Esophagus muscularis mucosa (tissue), 4 donors: ENCODE measurements around the gene SH2D5. TPM values are rescaled to one million over a fixed set of nuclear protein-coding genes. Genes with fewer than 3 reads are reported as not detected.
A peak's percentile ranks its signal among the peaks of the same experiment; 100 is the strongest.

ENCODE experiments used
- DNase-seq: peaks from one replicate; pipeline ENCODE4 v3.0.0-alpha.2; 2017; ENCODE audit errors: extremely low spot score
- H3K27ac ChIP-seq, 4 donors: fragments of 200-600 bp; sonication (generic); replicated peaks in 1 of 4; 1 replicate in 3 of 4; 2 replicates in 1 of 4; pipeline ENCODE4 v1.5.1; 2016 to 2019; ENCODE audit warnings: mild to moderate bottlenecking in 1 of 4
- H3K27me3 ChIP-seq, 4 donors: fragments of 200-600 bp; sonication (generic); one replicate each; pipeline versions ENCODE4 v1.5.1 to v1.6.0; 2016 to 2019
- H3K36me3 ChIP-seq, 4 donors: fragments of 200-600 bp; sonication (generic); one replicate each; pipeline ENCODE4 v1.5.1; 2016 to 2019
- H3K4me1 ChIP-seq, 4 donors: fragments of 200-600 bp; sonication (generic); one replicate each; pipeline ENCODE4 v1.5.1; 2016 to 2019
- H3K4me3 ChIP-seq, 4 donors: fragments of 200-600 bp; sonication (generic); 1 replicate in 2 of 4; 2 replicates in 2 of 4; pipeline ENCODE4 v1.5.1; 2016 to 2019; ENCODE audit warnings: mild to moderate bottlenecking in 4 of 4, moderate library complexity in 1 of 4
- H3K9me3 ChIP-seq, 4 donors: fragments of 200-600 bp; sonication (generic); 1 replicate in 3 of 4; 2 replicates in 1 of 4; pipeline ENCODE4 v1.5.1; 2016 to 2019
- EP300 ChIP-seq: sonication (generic); formaldehyde crosslinking; IDR thresholded peaks from one replicate; pipeline ENCODE4 v1.6.1; 2017; ENCODE audit warnings: antibody characterized with exemption
- POLR2A ChIP-seq: fragments of 450-650 bp; IDR thresholded peaks from one replicate; pipeline ENCODE4 v1.6.1; 2017; ENCODE audit warnings: antibody characterized with exemption, moderate library complexity, mild to moderate bottlenecking, low read depth
- POLR2AphosphoS5 ChIP-seq, 2 donors: sonication (generic); formaldehyde crosslinking; IDR thresholded peaks; one replicate each; pipeline ENCODE4 v1.6.1; 2017; ENCODE audit warnings: antibody characterized with exemption in 2 of 2
- whole genome bisulfite sequencing: methylation state at CpG from one replicate; pipeline ENCODE4 v1.1.5; 2018; 5-methylcytosine and 5-hydroxymethylcytosine counted together
- intact Hi-C: fragments of 100-400 bp; cut with DNase I; formaldehyde crosslinking; loops from one replicate; pipeline ENCODE4 v1.15.1; 2023
- total RNA-seq, 4 donors: library from RNA; depleted of rRNA; stranded (reverse); fragments of >200 nt; gene quantifications; one replicate each; pipeline versions ENCODE4 v1.1.0 to v1.2.1, GENCODE V29; 2016
- TF ChIP-seq, protein P1 (sequence below), 3 experiments: fragments of 200-600 bp in 2 of 3; fragments of 450-650 bp in 1 of 3; sonication (generic) in 2 of 3; IDR thresholded peaks; one replicate each; pipeline ENCODE4 v1.5.1; 2017 to 2019; ENCODE audit warnings: antibody characterized with exemption in 3 of 3, mild to moderate bottlenecking in 2 of 3, moderate library complexity in 1 of 3

The SH2D5 gene
- total RNA-seq, 4 donors from 2014 or later, result 0.42 to 7.2 (median 1.7) TPM

DNA sequence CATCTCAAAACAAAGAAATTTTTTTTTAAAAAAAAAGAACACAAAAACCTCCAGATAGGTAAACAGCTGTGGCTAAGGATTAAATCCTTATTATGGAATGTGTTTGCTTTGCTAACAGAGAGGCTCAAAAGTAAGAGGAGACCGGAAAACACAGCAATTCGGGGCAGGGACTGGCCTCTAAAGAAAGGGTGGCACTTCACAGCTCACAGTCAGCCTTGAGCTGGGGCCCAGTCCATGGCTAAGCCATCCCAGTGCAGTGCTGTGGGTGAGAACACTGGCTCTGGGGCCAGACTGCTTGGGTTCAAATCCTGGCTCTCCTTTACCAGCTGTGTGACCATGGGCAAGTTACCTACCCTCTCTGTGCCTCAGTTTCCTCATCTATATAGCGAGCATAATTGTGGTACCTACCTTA lies 42.9 kb downstream of the SH2D5 start:
- Histone ChIP-seq H3K27me3 (no peaks in the 10 kb centered on the region), H3K9me3 (peaks cover 0 to 5% (median 0%) of the 10 kb centered on the region in 4 donors), H3K4me1 (peaks cover 0 to 15% (median 6%) of the 10 kb centered on the region in 4 donors), H3K27ac (no peak overlapping the region), H3K4me3 (no peak overlapping the region), H3K36me3 (no peaks in the 10 kb centered on the region)
- TF ChIP-seq, protein P1, sequence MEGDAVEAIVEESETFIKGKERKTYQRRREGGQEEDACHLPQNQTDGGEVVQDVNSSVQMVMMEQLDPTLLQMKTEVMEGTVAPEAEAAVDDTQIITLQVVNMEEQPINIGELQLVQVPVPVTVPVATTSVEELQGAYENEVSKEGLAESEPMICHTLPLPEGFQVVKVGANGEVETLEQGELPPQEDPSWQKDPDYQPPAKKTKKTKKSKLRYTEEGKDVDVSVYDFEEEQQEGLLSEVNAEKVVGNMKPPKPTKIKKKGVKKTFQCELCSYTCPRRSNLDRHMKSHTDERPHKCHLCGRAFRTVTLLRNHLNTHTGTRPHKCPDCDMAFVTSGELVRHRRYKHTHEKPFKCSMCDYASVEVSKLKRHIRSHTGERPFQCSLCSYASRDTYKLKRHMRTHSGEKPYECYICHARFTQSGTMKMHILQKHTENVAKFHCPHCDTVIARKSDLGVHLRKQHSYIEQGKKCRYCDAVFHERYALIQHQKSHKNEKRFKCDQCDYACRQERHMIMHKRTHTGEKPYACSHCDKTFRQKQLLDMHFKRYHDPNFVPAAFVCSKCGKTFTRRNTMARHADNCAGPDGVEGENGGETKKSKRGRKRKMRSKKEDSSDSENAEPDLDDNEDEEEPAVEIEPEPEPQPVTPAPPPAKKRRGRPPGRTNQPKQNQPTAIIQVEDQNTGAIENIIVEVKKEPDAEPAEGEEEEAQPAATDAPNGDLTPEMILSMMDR (IDR thresholded peaks at IDR 0.05), result no peak
- TF ChIP-seq POLR2A (no peak), POLR2AphosphoS5 (IDR thresholded peaks at IDR 0.05) (no peak), EP300 (no peak)
- WGBS, result 88% methylated on average over 3 of the region's 3 CpGs
- no peak for DNase-seq
- intact Hi-C loops, result loop anchor here (10.0 kb wide), 1 partner anchor 295 kb away; no protein-coding TSS in a partner anchor

DNA sequence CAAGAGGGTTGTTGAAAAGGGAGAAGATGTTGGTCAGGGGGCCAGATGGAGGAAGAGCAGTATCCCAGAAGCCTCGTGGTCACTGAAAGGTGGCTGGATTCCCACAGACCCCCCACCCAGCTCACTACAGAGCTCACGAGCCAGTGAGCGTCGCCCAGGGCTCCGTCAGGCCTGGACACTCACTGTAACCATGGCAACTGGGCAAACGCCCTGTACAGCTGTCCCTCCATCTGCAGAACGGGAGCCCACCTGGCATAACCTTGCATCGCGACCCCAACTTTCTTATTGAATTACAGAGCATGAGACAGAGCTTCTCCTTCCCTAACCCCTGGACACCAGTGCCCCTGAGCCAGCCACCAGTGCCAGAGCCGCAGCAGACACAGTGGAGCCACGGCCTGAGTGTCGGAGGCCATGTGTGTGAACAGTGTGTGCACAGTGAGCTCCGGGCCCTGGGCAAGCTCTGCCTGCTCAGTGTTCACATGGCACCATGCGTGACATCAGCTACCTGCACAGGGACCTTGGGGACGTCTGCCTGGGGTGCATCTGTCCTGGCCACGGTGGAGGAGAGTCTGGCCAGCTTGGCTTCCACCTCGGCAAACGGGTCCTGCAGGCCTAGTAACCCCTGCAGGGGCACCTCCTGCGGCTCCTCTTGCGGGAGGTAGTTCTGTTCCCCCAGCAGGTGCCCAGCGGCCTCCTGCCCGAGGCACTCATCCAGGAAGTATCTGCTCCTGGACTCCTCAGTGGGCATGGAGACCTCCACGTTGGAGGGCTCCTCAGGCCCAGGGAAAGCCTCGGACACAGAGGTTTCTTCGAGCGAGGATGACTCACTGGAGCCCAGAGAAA lies 45.4 kb downstream of the SH2D5 start:
- intact Hi-C loops, result no loop called here
- no peak for DNase-seq
- Histone ChIP-seq H3K4me3 (no peak overlapping the region), H3K27me3 (no peaks in the 10 kb centered on the region), H3K27ac (no peak overlapping the region), H3K4me1 (peaks cover 0 to 18% (median 11%) of the 10 kb centered on the region in 4 donors), H3K9me3 (peaks cover 0 to 5% (median 0%) of the 10 kb centered on the region in 4 donors), H3K36me3 (no peaks in the 10 kb centered on the region)
- TF ChIP-seq, protein P1 (IDR thresholded peaks at IDR 0.05), result no peak
- 89% methylated on average over 13 of the region's 26 CpGs for WGBS

DNA sequence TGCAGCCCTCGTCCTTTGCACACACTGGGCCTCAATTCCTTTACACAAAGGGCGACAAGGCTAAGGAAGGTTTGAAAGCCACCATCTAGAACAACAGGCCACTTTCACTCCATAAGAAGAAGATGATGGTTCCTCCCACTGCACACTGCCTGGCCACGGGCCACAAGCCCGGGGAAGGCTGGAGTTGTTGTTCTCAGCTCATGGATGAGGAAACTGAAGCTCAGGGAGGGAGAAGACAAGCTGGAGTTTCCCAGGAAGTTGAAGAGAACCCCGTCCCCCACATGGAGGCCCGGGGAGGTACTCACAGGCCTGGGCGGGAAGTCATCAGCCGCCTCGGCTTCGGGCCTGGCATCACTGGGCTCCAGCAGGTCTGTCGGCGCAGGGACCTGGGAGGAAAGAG lies 46.8 kb downstream of the SH2D5 start:
- Histone ChIP-seq H3K27ac (peak overlapping the region; percentile 56 to 71 (median 69)), H3K4me1 (peaks cover 0 to 18% (median 11%) of the 10 kb centered on the region in 4 donors), H3K4me3 (no peak overlapping the region), H3K9me3 (no peaks in the 10 kb centered on the region), H3K36me3 (no peaks in the 10 kb centered on the region), H3K27me3 (no peaks in the 10 kb centered on the region)
- 75% methylated on average over 4 of the region's 12 CpGs for WGBS
- DNase-seq, result no peak
- no peak for TF ChIP-seq EP300
- no peak for TF ChIP-seq POLR2A
- TF ChIP-seq, protein P1 (IDR thresholded peaks at IDR 0.05), result no peak
- no peak for TF ChIP-seq POLR2AphosphoS5 (IDR thresholded peaks at IDR 0.05)
- intact Hi-C loops, result no loop called here

DNA sequence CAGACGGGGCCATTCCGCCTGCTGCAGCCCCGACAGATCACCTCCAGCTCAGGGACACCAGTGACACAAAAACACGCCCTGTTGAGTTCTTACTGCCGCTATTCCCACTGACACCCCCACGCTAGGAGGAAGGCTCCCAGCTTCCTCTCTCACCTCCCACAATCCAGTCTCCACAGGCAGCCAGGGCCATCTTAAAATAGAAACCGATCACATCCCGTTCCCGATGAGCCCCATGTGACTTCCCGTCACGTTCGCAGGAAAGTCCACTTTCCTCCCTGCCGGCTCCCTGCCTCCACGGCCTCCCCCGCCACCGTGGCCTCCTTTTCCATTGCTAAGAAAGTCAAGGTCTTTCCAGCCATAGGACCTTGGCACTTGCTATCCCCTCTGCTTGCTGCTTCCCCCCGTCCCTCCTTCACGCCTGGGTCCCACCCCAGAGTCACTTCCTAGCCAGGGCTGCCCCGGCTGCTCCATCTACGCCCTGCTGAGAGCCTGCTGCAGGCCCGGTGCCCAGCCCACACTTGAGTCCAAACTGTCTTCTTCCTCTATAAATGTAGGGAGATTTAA lies 47.3 kb downstream of the SH2D5 start:
- Histone ChIP-seq H3K36me3 (no peaks in the 10 kb centered on the region), H3K27me3 (no peaks in the 10 kb centered on the region), H3K4me3 (peak overlapping the region; percentile 29 to 48 (median 35)), H3K9me3 (no peaks in the 10 kb centered on the region), H3K4me1 (peaks cover 0 to 18% (median 11%) of the 10 kb centered on the region in 4 donors), H3K27ac (peak overlapping the region; percentile 56 to 71 (median 69))
- 77% methylated on average over 19 of the region's 21 CpGs for WGBS
- DNase-seq, result no peak
- TF ChIP-seq, protein P1 (IDR thresholded peaks at IDR 0.05), result no peak
- peak; percentile 49 to 54 for TF ChIP-seq POLR2AphosphoS5 (IDR thresholded peaks at IDR 0.05)
- no peak for TF ChIP-seq POLR2A
- TF ChIP-seq EP300, result no peak
- intact Hi-C loops, result no loop called here
